Measurements from ENCODE around the gene ST7L.

Gene ST7L

DNA sequence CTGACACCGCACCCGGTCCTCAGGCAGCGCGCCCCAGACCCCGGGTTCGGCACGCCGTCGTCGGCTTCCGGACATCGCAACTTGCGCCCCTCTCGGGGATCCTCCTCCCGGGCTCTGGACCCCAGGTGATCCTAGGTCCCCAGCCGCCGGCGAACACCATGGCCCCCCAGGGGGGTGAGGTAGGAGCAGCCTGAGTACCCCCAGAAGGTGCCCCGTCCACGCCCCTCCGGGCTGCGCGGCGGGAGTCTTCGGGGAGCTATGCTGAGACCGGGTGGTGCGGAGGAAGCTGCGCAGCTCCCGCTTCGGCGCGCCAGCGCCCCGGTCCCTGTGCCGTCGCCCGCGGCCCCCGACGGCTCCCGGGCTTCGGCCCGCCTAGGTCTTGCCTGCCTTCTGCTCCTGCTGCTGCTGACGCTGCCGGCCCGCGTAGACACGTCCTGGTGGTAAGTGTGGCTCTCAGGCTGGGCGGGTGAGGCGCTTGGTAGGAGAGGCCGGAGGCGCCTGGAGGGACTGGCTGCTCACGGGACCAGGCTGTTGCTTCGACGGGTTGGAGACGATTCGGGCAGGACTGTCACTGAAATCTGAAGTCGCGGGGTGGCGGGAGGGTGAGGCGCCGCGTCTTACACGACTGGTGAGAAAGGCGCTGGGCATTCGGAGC is 109.8 kb downstream of the ST7L start:
- no peak for DNase-seq (ENCODE audit: low read depth in 2 of 2)
- H3K4me3 ChIP-seq (replicated peaks in 1 of 2; ENCODE audit: low read depth in 2 of 2, low read length in 2 of 2): peak overlapping the region; percentile 50 to 59
- no peak for TF ChIP-seq CTCF (IDR thresholded peaks at IDR 0.05; ENCODE audit: low read depth, low read length)

GRCh38 chr1:112508278-112509004 is 110.5 kb downstream of the ST7L start, which contains the start of gene WNT2B:
Gene WNT2B (plus strand): TSS chr1:112508965. CDS start chr1:112509263, 298 bp downstream.
- peak within 1 kb of the TSS; percentile 55 to 59 for H3K4me3 ChIP-seq (replicated peaks in 1 of 2; ENCODE audit: low read depth in 2 of 2, low read length in 2 of 2)
- DNase-seq (ENCODE audit: low read depth in 2 of 2): no peak
- no peak for TF ChIP-seq CTCF (IDR thresholded peaks at IDR 0.05; ENCODE audit: low read depth, low read length)

GRCh38 chr1:112507921-112508277 is 111.0 kb downstream of the ST7L start:
- no peak for TF ChIP-seq CTCF (IDR thresholded peaks at IDR 0.05; ENCODE audit: low read depth, low read length)
- peak overlapping the region; percentile 55 to 59 for H3K4me3 ChIP-seq (replicated peaks in 1 of 2; ENCODE audit: low read depth in 2 of 2, low read length in 2 of 2)
- DNase-seq (ENCODE audit: low read depth in 2 of 2): no peak

DNA sequence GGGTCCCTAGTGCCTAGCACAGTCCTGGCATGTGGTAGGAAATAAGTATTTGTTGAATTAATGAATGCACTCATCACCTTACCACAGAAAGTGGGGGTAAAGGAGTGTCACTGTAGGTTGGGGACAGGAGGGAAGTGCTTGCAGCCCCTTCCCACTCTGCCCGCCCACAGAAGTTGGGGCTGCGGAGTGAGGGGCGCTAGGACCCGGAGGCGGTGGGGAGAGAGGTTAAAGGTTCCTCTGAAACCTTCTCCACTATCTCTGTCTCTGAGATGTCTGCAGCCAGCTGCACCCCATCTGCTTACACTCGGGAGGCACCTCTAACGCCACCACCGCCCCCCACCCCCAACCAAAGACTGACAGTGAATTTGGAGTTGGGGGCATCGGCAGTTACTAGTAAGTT is 111.6 kb downstream of the ST7L start:
- no peak for TF ChIP-seq CTCF (IDR thresholded peaks at IDR 0.05; ENCODE audit: low read depth, low read length)
- H3K4me3 ChIP-seq (replicated peaks in 1 of 2; ENCODE audit: low read depth in 2 of 2, low read length in 2 of 2): no peak overlapping the region
- no peak for DNase-seq (ENCODE audit: low read depth in 2 of 2)

- no peak for TF ChIP-seq CTCF (IDR thresholded peaks at IDR 0.05; ENCODE audit: low read depth, low read length)
- no peak for DNase-seq (ENCODE audit: low read depth in 2 of 2)
- H3K4me3 ChIP-seq (replicated peaks in 1 of 2; ENCODE audit: low read depth in 2 of 2, low read length in 2 of 2): no peak overlapping the region
Measured at GRCh38 chr1:112506731-112507130, 112.2 kb downstream of the ST7L start.

- H3K4me3 ChIP-seq (replicated peaks in 1 of 2; ENCODE audit: low read depth in 2 of 2, low read length in 2 of 2): no peak overlapping the region
- no peak for TF ChIP-seq CTCF (IDR thresholded peaks at IDR 0.05; ENCODE audit: low read depth, low read length)
- DNase-seq (ENCODE audit: low read depth in 2 of 2): no peak
Measured at GRCh38 chr1:112506306-112506705, 112.6 kb downstream of the ST7L start.
